GM23338 (cell line): ENCODE measurements around the gene SLC2A1.

Experiments
- CTCF ChIP-seq, 2 experiments: fragments of 200-600 bp in 1 of 2; sonication (generic) in 1 of 2; conservative IDR thresholded peaks; 2 replicates each; pipeline versions ENCODE4 v1.5.1 to v1.6.1; 2016 to 2017; ENCODE audit warnings: antibody characterized with exemption in 2 of 2, low read depth in 2 of 2, mild to moderate bottlenecking in 2 of 2, moderate library complexity in 1 of 2
- EZH2 ChIP-seq: fragments of 200-600 bp; sonication (generic); IDR thresholded peaks from one replicate; pipeline ENCODE4 v1.8.0; 2017; ENCODE audit warnings: antibody characterized with exemption, mild to moderate bottlenecking, low read depth; ENCODE audit not compliant: unreplicated experiment
- EZH2phosphoT487 ChIP-seq: fragments of 200-600 bp; sonication (generic); IDR thresholded peaks from one replicate; pipeline ENCODE4 v1.8.1; 2018; ENCODE audit warnings: antibody characterized with exemption; ENCODE audit not compliant: unreplicated experiment
- POLR2AphosphoS5 ChIP-seq: IDR thresholded peaks from 2 replicates; pipeline ENCODE4 v1.6.1; 2016; ENCODE audit warnings: antibody characterized with exemption, low read depth
- REST ChIP-seq: IDR thresholded peaks from one replicate; pipeline ENCODE4 v1.6.1; 2018; ENCODE audit warnings: antibody characterized with exemption; ENCODE audit not compliant: unreplicated experiment
- STAT1 ChIP-seq: IDR thresholded peaks from one replicate; pipeline ENCODE4 v1.6.1; 2016; ENCODE audit warnings: antibody characterized with exemption; ENCODE audit not compliant: unreplicated experiment

- TF ChIP-seq STAT1 (no peak), CTCF (conservative IDR thresholded peaks at IDR 0.05; ENCODE audit: low read depth in 2 of 2) (no peak), REST (no peak), EZH2 (no peak), POLR2AphosphoS5 (no peak), EZH2phosphoT487 (no peak)
Measured at GRCh38 chr1:42957880-42958487, 684 bp downstream of the SLC2A1 start.
